Stimulated activated CD4-positive, alpha-beta T cell treated with anti-CD3 and anti-CD28 coated beads, Interleukin-1b, Interleukin-23, amount 100 ng/mL, for 4 hours (primary cell): Measurements from ENCODE around the gene MRPS7.

Experiments
- DNase-seq, 2 donors: peaks; one replicate each; pipeline ENCODE4 v3.0.0-alpha.2; 2020; ENCODE audit warnings: low read depth in 2 of 2

Gene MRPS7

DNA sequence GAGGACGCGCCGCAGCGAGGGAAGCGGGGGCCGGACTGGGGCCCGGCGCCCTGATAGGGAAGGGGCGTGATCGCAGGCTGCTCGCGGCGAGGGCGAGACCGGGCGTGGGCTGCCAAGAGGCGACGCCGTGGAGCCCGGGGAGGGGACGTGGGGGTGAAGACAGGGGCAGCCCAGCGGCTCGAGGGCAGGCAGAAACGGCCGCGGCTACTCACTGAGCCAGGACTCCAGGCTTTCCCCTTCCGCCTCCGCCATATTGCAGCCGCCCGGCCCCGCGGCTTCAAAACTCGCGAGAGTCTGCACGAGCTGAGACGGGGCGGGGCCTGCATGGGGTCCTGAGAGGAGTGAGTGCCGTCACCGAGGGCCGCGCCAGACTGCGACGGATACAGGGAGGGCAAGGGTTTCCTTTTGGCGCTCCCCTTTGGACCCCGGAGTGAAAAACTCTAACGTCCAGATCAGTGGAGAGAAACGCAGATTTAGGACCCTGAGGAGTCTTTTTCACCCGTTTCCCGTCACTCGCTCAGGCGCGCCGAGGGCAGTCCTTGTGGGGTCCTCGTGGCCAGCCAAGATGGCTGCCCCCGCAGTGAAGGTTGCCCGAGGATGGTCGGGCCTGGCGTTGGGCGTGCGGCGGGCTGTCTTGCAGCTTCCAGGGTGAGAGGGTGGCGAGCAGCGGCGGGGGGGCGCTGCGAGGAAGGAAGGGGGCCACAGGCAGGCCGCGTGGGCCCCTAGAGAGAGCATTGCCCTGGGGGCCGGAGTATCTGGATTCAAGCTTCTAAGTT is at the start of gene MRPS7, which contains the start of gene GGA3:
Gene MRPS7, plus strand, starts transcription at position 544 of the 776 bp plus-strand sequence. Its CDS starts 22 bp downstream, at position 566.
Gene GGA3, minus strand, starts transcription at position 271 of the 776 bp plus-strand sequence. Its CDS starts 19 bp downstream, at position 252.
- peak; percentile 94 for DNase-seq

DNA sequence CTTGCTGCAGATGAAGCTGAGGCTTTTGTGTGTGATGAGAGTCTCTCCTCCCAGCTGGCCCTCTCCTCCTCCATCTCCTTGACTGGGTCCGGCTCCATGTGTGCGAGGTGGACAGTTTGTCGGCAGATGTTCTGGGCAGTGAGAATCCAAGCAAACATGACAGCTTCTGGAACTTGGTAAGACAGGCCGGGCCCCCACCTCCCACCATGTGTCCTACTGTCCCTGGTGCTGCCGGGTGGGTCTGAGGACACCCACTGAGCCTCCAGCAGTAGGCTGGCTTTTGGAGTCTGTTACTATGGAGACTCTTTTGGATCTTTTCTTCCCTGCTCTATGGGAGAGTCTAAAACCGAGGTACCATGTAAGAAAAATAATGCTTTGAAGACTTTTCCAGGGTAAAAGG is 43.5 kb upstream of the MRPS7 start:
- DNase-seq = no peak

DNA sequence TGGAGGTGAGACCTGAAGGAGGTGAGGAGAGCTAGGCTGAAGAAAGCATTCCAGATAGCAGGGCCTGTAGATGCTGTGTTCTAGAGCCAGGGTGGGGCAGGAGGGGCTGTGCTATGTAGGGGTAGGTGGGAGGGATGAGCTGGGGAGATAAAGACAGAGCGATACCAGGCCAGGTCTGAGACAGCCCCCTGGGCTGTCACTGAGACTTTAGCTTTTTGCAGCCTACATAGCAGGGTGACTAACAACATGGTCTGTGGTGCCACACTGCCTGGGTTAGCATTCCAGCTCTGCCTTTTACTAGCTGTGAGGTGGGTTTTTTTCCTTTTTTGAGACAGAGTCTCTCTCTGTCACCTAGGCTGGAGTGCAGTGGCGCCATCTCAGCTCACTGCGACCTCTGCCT is 41.9 kb upstream of the MRPS7 start:
- no peak for DNase-seq

DNA sequence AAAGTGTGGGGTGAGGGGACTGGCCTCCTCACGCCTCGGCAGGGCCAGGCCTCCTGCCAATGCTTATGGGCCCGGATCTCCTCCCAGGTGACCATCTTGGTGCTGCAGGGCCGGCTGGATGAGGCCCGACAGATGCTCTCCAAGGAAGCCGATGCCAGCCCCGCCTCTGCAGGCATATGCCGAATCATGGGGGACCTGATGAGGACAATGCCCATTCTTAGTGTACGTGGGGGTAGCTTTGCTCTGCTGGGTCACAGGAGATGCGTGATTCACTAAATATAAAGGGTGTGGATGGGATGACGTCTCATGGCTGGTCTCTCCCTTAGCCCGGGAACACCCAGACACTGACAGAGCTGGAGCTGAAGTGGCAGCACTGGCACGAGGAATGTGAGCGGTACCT is 36.7 kb upstream of the MRPS7 start:
- no peak for DNase-seq

DNA sequence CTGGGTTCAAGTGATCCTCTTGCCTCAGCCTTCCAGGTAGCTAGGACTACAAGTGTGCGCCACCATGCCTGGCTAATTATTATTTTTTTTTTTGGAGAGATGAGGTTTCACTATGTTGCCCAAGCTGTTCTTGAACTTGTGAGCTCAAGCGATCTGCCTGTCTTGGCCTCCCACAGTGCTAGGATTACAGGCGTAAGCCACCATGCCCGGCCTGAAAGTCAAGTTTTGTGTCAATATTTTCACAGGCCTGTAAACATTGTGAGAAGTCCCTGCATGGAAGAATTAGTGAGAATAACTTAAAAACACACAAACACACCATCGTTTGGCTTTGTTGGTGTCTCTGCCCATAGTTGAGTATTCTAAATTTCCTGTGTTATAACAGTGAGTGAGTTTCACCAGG is 34.0 kb upstream of the MRPS7 start:
- DNase-seq = no peak

GRCh38 chr17:75228305-75228704 is 33.4 kb upstream of the MRPS7 start:
- DNase-seq = no peak

DNA sequence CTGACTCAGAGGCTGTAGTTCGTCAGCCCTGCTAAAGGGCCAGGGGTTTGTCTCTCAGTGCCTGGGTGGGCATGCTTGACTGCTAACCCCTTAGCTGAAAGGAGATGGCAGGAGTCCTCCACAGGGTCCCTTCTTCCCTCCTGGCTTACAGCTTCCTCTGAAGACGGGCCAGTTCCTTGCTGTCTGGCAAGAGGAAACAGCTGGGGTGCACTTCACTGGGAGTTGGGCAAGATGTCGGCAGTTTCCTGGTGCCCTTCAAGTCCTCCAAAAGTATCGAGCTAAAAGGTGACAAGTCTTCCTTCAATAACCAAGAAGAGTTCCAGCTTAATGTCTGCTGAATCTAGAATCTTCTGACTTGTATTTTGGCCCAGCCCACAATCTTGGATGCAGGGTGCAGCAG is 32.8 kb upstream of the MRPS7 start:
- DNase-seq = no peak

- DNase-seq = no peak
Observed at GRCh38 chr17:75231071-75231470, 30.6 kb upstream of the MRPS7 start.

GRCh38 chr17:75231741-75232464 is 29.8 kb upstream of the MRPS7 start:
- no peak for DNase-seq

- DNase-seq = no peak
Observed at GRCh38 chr17:75232786-75233185, 28.9 kb upstream of the MRPS7 start.

DNA sequence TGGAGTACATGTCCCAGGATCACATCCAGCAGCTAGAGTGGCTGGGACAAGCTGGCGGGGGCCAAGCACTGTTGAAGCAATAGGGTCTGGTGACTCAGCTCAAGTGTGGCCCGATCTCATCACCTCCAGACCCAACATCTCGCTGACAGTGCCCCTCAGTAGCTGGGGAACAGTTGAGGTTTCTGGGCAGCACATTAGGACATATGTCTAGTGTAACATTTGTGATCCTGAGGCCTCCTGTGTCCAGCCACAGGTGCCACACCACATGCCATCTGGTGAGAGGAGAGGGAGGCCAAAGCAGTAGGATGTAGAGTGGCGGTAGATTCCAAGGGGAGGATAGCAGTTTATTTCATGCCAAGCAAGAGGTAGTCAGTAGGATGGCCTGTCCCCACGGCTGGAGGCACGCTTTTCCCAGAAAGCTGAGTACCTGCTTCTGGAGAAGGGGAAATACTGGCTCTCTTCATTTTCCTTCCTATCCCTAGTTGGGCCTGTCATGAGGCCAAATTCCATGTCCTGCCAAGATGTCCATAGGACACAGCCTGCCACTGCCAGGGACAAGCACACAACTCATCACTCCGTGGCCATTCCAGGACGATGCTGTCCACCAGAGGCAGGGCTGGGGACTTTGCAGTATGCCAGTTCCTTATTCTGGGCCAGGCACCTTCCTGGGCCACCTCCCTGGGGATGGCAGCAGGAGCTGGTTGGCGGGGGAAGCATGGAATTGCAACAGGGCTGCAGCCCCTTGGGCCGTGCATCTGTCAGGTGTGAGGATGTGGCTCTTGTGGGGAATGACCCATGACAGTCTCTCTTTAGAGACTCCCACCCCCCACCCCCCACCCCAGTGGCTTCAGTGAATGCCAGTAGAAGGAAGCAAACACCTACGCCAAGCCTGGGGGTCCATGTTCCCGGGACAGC is 24.3 kb upstream of the MRPS7 start:
- no peak for DNase-seq

GRCh38 chr17:75238020-75238580 is 23.6 kb upstream of the MRPS7 start:
- no peak for DNase-seq

DNA sequence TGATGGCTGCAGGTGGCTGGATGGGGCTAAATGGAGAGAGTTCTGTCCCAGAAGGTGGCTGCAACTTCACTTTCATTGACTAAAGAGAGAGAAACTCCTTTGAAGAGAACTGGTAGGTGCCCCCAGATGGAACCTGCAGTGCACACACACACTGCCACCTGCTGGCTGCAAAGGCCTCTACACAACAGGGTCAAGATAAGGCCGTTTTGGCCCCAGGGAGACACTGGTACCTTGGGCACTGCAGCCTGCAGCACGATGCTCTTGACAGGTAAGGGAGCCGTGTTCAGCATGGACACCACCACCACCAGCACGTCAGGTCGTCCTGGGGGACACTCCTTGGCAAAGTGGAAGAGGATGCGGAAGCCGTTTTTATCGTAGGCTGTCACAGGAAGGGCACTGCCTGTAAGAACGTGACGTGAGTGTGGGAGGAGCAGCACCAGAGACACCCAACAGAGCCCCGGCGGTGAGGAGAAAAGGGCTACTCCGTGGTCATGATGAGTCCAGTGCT is 22.9 kb upstream of the MRPS7 start:
- DNase-seq = peak; percentile 45 to 59

GRCh38 chr17:75239214-75239613 is 22.5 kb upstream of the MRPS7 start:
- no peak for DNase-seq

GRCh38 chr17:75239778-75240393 is 21.8 kb upstream of the MRPS7 start:
- DNase-seq = no peak

GRCh38 chr17:75240394-75241142 is 21.1 kb upstream of the MRPS7 start:
- peak; percentile 25 to 49 for DNase-seq

- DNase-seq = no peak
Observed at GRCh38 chr17:75241143-75241430, 20.6 kb upstream of the MRPS7 start.

DNA sequence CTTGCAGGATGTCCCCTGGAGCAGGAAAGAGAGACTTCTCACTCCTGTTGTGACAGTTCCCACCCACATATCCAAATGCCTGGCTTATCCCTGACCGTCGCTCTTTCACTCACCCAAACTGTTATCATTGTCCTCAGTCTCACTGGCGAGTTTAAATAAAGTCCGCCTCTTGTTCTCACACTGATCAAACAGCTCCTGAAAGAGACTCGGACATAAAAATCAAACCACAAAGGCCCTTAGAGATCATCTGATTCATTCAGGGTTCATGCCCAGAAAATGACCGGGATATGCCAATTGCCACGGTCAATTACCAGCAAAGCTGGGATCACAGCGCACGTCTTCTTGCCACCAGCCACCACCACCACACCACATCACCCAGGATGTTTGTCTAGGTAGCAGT is 20.2 kb upstream of the MRPS7 start:
- no peak for DNase-seq

GRCh38 chr17:75241996-75242460 is 19.7 kb upstream of the MRPS7 start:
- DNase-seq = no peak

GRCh38 chr17:75242461-75243042 is 19.1 kb upstream of the MRPS7 start:
- peak in 1 of 2 donors; percentile 18 for DNase-seq
